HepG2 (cell line): Measurements from ENCODE around the gene ZNF10. TPM values are rescaled to one million over a fixed set of nuclear protein-coding genes. Genes with fewer than 3 reads are reported as not detected.

ENCODE experiments used
- BCL6 ChIP-seq: IDR thresholded peaks from 2 replicates; pipeline ENCODE4 v1.6.1; 2016; ENCODE audit warnings: missing genetic modification reagents, missing compliant biosample characterization
- BORCS8-MEF2B ChIP-seq: sonication (generic); formaldehyde crosslinking; IDR thresholded peaks from 2 replicates; pipeline ENCODE4 v1.8.0; 2022; ENCODE audit warnings: mild to moderate bottlenecking, missing genetic modification reagents
- CREB1 ChIP-seq, 2 experiments: fragments of 450-650 bp in 1 of 2; IDR thresholded peaks; 2 replicates each; pipeline ENCODE4 v1.6.1; 2016 to 2017; ENCODE audit warnings: control low read depth in 1 of 2, mild to moderate bottlenecking in 1 of 2, missing compliant biosample characterization in 1 of 2, missing genetic modification characterization in 1 of 2
- PAX8 ChIP-seq: sonication (generic); formaldehyde crosslinking; IDR thresholded peaks from 2 replicates; pipeline ENCODE4 v1.8.0; 2022; ENCODE audit warnings: mild to moderate bottlenecking, missing genetic modification reagents, borderline replicate concordance
- SALL1 ChIP-seq: sonication (generic); formaldehyde crosslinking; IDR thresholded peaks from 2 replicates; pipeline ENCODE4 v1.8.0; 2022; ENCODE audit warnings: mild to moderate bottlenecking, missing genetic modification reagents
- SP5 ChIP-seq: IDR thresholded peaks from 2 replicates; pipeline ENCODE4 v1.6.1; 2016; ENCODE audit warnings: low read depth, borderline replicate concordance
- TCF7L2 ChIP-seq: IDR thresholded peaks from 2 replicates; pipeline ENCODE4 v1.6.1; 2011; ENCODE audit warnings: mild to moderate bottlenecking, low read depth, low read length, moderate library complexity
- ZBTB1 ChIP-seq: sonication (generic); formaldehyde crosslinking; IDR thresholded peaks from 2 replicates; pipeline ENCODE4 v1.4.0; 2020; ENCODE audit warnings: missing genetic modification reagents, borderline replicate concordance
- ZKSCAN8 ChIP-seq: IDR thresholded peaks from 2 replicates; pipeline ENCODE4 v1.6.1; 2016; ENCODE audit warnings: borderline replicate concordance, missing genetic modification reagents, missing compliant biosample characterization
- ZNF335 ChIP-seq: sonication (generic); formaldehyde crosslinking; IDR thresholded peaks from 2 replicates; pipeline ENCODE4 v1.4.0; 2020; ENCODE audit warnings: missing genetic modification reagents
- ZNF552 ChIP-seq: sonication (generic); formaldehyde crosslinking; IDR thresholded peaks from 2 replicates; pipeline ENCODE4 v1.9.0; 2022; ENCODE audit warnings: missing genetic modification reagents, mild to moderate bottlenecking, borderline replicate concordance
- ZNF788 ChIP-seq: sonication (generic); formaldehyde crosslinking; IDR thresholded peaks from 2 replicates; pipeline ENCODE4 v1.5.0; 2020; ENCODE audit warnings: mild to moderate bottlenecking, missing genetic modification reagents, borderline replicate concordance
- polyA plus RNA-seq, 8 experiments: library from polyadenylated mRNA; depleted of rRNA in 3 of 8; stranded (reverse) in 7 of 8; unstranded in 1 of 8; fragments of >200 nt; fragmentation: Illumina TruSeq in 4 of 8; extraction: Trizol in 4 of 8; gene quantifications; 2 replicates each; pipeline versions ENCODE4 v1.2.1 to v1.2.3, GENCODE V29; 2011 to 2016; ENCODE audit warnings: low read depth in 4 of 8, missing spikeins in 1 of 8, mixed read lengths in 1 of 8; ENCODE audit not compliant: insufficient read depth in 1 of 8
- total RNA-seq, 5 experiments: library from RNA; depleted of rRNA; stranded (reverse); fragments of >200 nt; fragmentation: Illumina TruSeq; extraction: Trizol; gene quantifications; 2 replicates each; pipeline ENCODE4 v1.2.3, GENCODE V29; 2016; ENCODE audit warnings: low read depth in 1 of 5
- TF ChIP-seq, protein P1 (sequence below): sonication (generic); formaldehyde crosslinking; IDR thresholded peaks from 2 replicates; pipeline ENCODE4 v1.8.1; 2023; ENCODE audit warnings: mild to moderate bottlenecking, inconsistent platforms, moderate library complexity, missing genetic modification reagents, borderline replicate concordance
- TF ChIP-seq, protein P2 (sequence below): sonication (generic); formaldehyde crosslinking; IDR thresholded peaks from 2 replicates; pipeline ENCODE4 v1.4.0; 2020; ENCODE audit warnings: missing genetic modification reagents
- TF ChIP-seq, protein P3 (sequence below): fragments of 450-650 bp; IDR thresholded peaks from 2 replicates; pipeline ENCODE4 v1.6.1; 2017; ENCODE audit warnings: mild to moderate bottlenecking
- TF ChIP-seq, protein P4 (sequence below): sonication (generic); formaldehyde crosslinking; IDR thresholded peaks from 2 replicates; pipeline ENCODE4 v1.4.0; 2020; ENCODE audit warnings: low read depth, mild to moderate bottlenecking, missing genetic modification reagents
- TF ChIP-seq, protein P5 (sequence below): sonication (generic); formaldehyde crosslinking; conservative IDR thresholded peaks from 2 replicates; pipeline ENCODE4 v1.8.0; 2022; ENCODE audit warnings: mild to moderate bottlenecking, moderate library complexity, missing genetic modification reagents

Gene ZNF10
- total and polyA plus RNA-seq, 2 of the 13 experiments (the other 11 are each of a cell fraction or from before 2014, with no cell fraction given) = 2.9 to 6.5 TPM

DNA sequence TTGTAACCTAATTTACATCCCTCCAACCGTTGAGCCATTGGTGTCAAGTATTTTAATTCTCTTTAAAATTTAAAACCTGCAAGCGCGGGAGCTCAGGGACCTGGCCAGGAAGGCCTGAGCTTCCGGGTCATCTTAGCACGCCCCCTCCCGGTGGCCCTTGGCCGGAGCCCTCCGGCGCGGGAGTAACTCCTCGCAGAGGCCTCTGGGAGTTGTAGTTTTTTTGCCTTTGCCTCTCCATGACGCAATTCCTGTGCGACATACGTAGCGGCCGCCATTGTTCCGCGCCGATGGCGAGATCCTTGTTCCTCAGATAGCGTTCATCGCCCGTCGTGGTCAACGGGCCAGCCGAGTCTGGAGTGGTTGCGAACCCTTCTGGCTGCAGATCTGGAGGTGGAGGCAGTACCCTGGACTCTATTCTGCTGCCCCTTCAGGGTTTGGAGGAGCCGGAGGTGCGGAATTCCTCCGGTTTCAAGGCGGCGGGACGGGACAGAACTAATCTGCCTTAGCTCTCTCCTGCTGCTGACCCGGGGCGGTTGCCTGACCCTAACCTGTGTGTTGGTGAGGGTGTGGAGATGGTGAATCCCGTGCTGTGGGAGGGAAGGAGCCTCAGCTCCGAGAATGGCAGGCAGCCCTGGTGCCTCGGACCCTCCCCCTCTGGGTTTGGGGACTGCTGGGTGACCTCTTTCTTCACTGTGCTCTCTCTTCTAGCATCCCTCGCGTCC is 51.0 kb downstream of the ZNF10 start, which contains the start of gene ZNF268 (continued):
- TF ChIP-seq, protein P1, sequence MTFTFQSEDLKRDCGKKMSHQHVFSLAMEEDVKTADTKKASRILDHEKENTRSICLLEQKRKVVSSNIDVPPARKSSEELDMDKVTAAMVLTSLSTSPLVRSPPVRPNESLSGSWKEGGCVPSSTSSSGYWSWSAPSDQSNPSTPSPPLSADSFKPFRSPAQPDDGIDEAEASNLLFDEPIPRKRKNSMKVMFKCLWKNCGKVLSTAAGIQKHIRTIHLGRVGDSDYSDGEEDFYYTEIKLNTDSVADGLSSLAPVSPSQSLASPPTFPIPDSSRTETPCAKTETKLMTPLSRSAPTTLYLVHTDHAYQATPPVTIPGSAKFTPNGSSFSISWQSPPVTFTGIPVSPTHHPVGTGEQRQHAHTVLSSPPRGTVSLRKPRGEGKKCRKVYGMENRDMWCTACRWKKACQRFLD (CRISPR knock-in tag) = no peak
- TF ChIP-seq CREB1 (IDR thresholded peaks at IDR 0.05) (peak; percentile 98), CREB1 (CRISPR knock-in tag; IDR thresholded peaks at IDR 0.05) (peak; percentile 100), ZKSCAN8 (no peak), ZNF335 (CRISPR knock-in tag) (peak; percentile 95), SALL1 (CRISPR knock-in tag) (peak; percentile 64; the same call in 1 of the 2 replicates), PAX8 (CRISPR knock-in tag) (no peak), BORCS8-MEF2B (0 out of 2 replicates have a peak, but pooled peaks have one; percentile 78), ZNF788 (CRISPR knock-in tag) (peak; percentile 85; the same call in 1 of the 2 replicates), BCL6 (CRISPR knock-in tag) (no peak), ZNF552 (CRISPR knock-in tag) (no peak), SP5 (CRISPR knock-in tag) (no peak), ZBTB1 (CRISPR knock-in tag) (no peak), TCF7L2 (no peak)
- TF ChIP-seq, protein P2, sequence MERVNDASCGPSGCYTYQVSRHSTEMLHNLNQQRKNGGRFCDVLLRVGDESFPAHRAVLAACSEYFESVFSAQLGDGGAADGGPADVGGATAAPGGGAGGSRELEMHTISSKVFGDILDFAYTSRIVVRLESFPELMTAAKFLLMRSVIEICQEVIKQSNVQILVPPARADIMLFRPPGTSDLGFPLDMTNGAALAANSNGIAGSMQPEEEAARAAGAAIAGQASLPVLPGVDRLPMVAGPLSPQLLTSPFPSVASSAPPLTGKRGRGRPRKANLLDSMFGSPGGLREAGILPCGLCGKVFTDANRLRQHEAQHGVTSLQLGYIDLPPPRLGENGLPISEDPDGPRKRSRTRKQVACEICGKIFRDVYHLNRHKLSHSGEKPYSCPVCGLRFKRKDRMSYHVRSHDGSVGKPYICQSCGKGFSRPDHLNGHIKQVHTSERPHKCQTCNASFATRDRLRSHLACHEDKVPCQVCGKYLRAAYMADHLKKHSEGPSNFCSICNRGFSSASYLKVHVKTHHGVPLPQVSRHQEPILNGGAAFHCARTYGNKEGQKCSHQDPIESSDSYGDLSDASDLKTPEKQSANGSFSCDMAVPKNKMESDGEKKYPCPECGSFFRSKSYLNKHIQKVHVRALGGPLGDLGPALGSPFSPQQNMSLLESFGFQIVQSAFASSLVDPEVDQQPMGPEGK = peak; percentile 34; the same call in 1 of the 2 replicates
- TF ChIP-seq, protein P3, sequence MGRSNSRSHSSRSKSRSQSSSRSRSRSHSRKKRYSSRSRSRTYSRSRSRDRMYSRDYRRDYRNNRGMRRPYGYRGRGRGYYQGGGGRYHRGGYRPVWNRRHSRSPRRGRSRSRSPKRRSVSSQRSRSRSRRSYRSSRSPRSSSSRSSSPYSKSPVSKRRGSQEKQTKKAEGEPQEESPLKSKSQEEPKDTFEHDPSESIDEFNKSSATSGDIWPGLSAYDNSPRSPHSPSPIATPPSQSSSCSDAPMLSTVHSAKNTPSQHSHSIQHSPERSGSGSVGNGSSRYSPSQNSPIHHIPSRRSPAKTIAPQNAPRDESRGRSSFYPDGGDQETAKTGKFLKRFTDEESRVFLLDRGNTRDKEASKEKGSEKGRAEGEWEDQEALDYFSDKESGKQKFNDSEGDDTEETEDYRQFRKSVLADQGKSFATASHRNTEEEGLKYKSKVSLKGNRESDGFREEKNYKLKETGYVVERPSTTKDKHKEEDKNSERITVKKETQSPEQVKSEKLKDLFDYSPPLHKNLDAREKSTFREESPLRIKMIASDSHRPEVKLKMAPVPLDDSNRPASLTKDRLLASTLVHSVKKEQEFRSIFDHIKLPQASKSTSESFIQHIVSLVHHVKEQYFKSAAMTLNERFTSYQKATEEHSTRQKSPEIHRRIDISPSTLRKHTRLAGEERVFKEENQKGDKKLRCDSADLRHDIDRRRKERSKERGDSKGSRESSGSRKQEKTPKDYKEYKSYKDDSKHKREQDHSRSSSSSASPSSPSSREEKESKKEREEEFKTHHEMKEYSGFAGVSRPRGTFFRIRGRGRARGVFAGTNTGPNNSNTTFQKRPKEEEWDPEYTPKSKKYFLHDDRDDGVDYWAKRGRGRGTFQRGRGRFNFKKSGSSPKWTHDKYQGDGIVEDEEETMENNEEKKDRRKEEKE = no peak
- TF ChIP-seq, protein P4, sequence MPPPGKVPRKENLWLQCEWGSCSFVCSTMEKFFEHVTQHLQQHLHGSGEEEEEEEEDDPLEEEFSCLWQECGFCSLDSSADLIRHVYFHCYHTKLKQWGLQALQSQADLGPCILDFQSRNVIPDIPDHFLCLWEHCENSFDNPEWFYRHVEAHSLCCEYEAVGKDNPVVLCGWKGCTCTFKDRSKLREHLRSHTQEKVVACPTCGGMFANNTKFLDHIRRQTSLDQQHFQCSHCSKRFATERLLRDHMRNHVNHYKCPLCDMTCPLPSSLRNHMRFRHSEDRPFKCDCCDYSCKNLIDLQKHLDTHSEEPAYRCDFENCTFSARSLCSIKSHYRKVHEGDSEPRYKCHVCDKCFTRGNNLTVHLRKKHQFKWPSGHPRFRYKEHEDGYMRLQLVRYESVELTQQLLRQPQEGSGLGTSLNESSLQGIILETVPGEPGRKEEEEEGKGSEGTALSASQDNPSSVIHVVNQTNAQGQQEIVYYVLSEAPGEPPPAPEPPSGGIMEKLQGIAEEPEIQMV (CRISPR knock-in tag) = no peak; the same call in 1 of the 2 replicates
- TF ChIP-seq, protein P5, sequence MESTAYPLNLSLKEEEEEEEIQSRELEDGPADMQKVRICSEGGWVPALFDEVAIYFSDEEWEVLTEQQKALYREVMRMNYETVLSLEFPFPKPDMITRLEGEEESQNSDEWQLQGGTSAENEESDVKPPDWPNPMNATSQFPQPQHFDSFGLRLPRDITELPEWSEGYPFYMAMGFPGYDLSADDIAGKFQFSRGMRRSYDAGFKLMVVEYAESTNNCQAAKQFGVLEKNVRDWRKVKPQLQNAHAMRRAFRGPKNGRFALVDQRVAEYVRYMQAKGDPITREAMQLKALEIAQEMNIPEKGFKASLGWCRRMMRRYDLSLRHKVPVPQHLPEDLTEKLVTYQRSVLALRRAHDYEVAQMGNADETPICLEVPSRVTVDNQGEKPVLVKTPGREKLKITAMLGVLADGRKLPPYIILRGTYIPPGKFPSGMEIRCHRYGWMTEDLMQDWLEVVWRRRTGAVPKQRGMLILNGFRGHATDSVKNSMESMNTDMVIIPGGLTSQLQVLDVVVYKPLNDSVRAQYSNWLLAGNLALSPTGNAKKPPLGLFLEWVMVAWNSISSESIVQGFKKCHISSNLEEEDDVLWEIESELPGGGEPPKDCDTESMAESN = no peak
